HL-60 (cell line): ENCODE measurements around the gene USF3.

Source experiments
- TF ChIP-seq, protein P1 (sequence below): IDR thresholded peaks from one replicate; pipeline ENCODE4 v1.5.1; 2011; ENCODE audit warnings: low read length, control low read depth, inconsistent platforms; ENCODE audit not compliant: insufficient read depth
- TF ChIP-seq, protein P2 (sequence below): IDR thresholded peaks from 2 replicates; pipeline ENCODE4 v1.6.1; 2012; ENCODE audit warnings: low read depth; ENCODE audit not compliant: insufficient replicate concordance

DNA sequence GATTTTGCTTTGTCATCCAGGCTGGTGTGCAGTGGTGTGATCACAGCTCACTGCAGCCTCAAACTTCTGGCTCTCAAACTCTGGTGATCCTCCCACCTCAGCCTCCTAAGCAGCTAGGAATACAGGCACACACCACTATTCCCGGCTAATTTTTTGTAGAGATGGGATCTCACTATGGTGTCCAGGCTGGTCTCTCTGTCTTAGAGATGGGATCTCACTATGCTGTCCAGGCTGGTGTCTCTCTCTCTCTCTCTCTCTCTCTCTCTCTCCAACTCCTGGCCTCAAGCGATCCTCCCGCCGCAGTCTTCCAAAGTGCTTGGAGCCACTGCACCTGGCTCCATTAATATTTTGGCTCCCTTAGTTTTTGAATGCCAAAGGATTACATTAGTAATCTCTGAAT, 17.7 kb downstream of the USF3 start:
- TF ChIP-seq, protein P1, sequence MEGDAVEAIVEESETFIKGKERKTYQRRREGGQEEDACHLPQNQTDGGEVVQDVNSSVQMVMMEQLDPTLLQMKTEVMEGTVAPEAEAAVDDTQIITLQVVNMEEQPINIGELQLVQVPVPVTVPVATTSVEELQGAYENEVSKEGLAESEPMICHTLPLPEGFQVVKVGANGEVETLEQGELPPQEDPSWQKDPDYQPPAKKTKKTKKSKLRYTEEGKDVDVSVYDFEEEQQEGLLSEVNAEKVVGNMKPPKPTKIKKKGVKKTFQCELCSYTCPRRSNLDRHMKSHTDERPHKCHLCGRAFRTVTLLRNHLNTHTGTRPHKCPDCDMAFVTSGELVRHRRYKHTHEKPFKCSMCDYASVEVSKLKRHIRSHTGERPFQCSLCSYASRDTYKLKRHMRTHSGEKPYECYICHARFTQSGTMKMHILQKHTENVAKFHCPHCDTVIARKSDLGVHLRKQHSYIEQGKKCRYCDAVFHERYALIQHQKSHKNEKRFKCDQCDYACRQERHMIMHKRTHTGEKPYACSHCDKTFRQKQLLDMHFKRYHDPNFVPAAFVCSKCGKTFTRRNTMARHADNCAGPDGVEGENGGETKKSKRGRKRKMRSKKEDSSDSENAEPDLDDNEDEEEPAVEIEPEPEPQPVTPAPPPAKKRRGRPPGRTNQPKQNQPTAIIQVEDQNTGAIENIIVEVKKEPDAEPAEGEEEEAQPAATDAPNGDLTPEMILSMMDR, result no peak
- TF ChIP-seq, protein P2, sequence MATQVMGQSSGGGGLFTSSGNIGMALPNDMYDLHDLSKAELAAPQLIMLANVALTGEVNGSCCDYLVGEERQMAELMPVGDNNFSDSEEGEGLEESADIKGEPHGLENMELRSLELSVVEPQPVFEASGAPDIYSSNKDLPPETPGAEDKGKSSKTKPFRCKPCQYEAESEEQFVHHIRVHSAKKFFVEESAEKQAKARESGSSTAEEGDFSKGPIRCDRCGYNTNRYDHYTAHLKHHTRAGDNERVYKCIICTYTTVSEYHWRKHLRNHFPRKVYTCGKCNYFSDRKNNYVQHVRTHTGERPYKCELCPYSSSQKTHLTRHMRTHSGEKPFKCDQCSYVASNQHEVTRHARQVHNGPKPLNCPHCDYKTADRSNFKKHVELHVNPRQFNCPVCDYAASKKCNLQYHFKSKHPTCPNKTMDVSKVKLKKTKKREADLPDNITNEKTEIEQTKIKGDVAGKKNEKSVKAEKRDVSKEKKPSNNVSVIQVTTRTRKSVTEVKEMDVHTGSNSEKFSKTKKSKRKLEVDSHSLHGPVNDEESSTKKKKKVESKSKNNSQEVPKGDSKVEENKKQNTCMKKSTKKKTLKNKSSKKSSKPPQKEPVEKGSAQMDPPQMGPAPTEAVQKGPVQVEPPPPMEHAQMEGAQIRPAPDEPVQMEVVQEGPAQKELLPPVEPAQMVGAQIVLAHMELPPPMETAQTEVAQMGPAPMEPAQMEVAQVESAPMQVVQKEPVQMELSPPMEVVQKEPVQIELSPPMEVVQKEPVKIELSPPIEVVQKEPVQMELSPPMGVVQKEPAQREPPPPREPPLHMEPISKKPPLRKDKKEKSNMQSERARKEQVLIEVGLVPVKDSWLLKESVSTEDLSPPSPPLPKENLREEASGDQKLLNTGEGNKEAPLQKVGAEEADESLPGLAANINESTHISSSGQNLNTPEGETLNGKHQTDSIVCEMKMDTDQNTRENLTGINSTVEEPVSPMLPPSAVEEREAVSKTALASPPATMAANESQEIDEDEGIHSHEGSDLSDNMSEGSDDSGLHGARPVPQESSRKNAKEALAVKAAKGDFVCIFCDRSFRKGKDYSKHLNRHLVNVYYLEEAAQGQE, result no peak
